Right renal cortex interstitium (tissue), 3 donors: ENCODE measurements around the gene ZBTB4. TPM values are rescaled to one million over a fixed set of nuclear protein-coding genes. Genes with fewer than 3 reads are reported as not detected.

Experiments
- DNase-seq, 3 donors: peaks; one replicate each; pipeline ENCODE4 v3.0.0-alpha.2; 2013; ENCODE audit warnings: low read depth in 3 of 3, low spot score in 2 of 3
- polyA plus RNA-seq, 3 donors: library from polyadenylated mRNA; unstranded; fragments of 120-200 nt; gene quantifications; one replicate each; pipeline ENCODE4 v1.2.1, GENCODE V29; 2013; ENCODE audit not compliant: insufficient read length in 3 of 3

The ZBTB4 gene
- polyA plus RNA-seq: 10 to 100 TPM; 35.9 to 38.0 (median 37.6) TPM

- DNase-seq: no peak
Observed at GRCh38 chr17:7479213-7480088, at the start of gene ZBTB4. TSS of gene ZBTB4 (minus strand) at chr17:7479631. CDS start at chr17:7466801, 12,830 bp downstream.

GRCh38 chr17:7528842-7529241 lies 49.4 kb upstream of the ZBTB4 start:
- no peak for DNase-seq

- DNase-seq: no peak
Observed at GRCh38 chr17:7523033-7523432, 43.6 kb upstream of the ZBTB4 start.

DNA sequence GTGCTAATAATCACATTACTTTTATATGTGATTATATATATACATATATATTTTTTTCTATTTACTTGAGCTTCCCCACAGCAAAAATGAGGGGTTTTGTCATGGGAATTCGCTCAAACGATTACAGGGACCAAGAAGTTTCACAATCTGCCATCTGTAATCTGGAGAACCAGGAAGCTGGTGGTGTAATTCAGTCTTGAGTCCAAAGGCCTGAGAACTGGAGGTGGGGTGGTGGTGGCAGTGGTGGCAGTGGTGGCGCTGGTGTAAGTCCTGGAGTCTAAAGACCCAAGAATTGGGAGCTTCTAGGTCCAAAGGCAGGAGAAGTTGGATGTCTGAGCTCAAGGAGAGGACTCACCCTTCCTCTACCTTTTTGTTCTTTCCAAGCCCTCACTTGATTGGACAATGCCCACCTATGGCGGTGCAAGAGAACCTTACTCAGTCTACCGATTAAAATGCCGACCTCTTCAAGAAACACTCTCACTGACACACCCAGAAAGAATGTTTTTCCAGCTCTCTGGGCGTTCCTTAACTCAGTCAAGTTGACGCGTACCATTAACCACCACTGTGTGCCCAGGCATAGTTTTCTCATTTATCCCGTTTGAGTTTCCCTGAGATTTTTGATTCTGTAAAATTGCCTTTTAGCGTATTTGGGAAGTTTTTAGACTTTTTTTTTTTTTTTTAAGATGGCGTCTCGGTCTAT lies 36.6 kb upstream of the ZBTB4 start:
- DNase-seq: no peak

DNA sequence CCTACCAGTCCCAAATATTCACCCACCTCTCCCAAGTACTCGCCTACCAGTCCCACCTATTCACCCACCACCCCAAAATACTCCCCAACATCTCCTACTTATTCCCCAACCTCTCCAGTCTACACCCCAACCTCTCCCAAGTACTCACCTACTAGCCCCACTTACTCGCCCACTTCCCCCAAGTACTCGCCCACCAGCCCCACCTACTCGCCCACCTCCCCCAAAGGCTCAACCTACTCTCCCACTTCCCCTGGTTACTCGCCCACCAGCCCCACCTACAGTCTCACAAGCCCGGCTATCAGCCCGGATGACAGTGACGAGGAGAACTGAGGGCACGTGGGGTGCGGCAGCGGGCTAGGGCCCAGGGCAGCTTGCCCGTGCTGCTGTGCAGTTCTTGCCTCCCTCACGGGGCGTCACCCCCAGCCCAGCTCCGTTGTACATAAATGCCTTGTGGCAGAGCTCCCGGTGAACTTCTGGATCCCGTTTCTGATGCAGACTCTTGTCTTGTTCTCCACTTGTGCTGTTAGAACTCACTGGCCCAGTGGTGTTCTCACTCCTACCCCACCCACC lies 34.5 kb upstream of the ZBTB4 start:
- DNase-seq: no peak

DNA sequence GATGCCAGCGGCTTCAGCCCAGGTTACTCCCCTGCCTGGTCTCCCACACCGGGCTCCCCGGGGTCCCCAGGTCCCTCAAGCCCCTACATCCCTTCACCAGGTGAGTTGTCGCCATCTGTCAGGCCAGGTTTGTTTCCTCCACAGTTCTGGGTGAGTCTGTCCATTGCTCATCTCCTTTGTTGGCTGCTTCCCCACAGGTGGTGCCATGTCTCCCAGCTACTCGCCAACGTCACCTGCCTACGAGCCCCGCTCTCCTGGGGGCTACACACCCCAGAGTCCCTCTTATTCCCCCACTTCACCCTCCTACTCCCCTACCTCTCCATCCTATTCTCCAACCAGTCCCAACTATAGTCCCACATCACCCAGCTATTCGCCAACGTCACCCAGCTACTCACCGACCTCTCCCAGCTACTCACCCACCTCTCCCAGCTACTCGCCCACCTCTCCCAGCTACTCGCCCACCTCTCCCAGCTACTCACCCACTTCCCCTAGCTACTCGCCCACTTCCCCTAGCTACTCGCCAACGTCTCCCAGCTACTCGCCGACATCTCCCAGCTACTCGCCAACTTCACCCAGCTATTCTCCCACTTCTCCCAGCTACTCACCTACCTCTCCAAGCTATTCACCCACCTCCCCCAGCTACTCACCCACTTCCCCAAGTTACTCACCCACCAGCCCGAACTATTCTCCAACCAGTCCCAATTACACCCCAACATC lies 33.6 kb upstream of the ZBTB4 start:
- no peak for DNase-seq

- no peak for DNase-seq
Observed at GRCh38 chr17:7512105-7512504, 32.7 kb upstream of the ZBTB4 start.

- no peak for DNase-seq
Observed at GRCh38 chr17:7511108-7511507, 31.7 kb upstream of the ZBTB4 start.

DNA sequence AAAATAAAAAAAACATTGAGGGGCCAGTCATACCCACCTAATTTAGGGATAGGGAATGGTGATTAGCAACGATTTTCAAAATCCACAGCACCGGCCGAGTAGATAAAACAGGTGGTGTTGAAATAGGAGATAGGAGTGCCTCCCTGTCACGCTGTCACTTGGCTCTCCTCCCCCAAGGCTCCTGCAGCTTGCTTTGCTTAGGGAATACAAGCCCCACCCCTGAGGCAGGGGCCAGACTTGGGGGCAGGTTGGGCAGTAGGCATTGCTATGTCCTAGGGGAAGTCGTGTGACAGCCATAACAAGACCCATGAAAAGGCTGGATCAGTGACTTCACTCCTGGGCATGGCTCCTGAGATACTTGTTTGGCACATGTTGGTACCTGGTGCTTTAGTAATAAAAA lies 30.5 kb upstream of the ZBTB4 start:
- no peak for DNase-seq

GRCh38 chr17:7508846-7509245 lies 29.4 kb upstream of the ZBTB4 start:
- no peak for DNase-seq

- no peak for DNase-seq
Observed at GRCh38 chr17:7508145-7508544, 28.7 kb upstream of the ZBTB4 start.

DNA sequence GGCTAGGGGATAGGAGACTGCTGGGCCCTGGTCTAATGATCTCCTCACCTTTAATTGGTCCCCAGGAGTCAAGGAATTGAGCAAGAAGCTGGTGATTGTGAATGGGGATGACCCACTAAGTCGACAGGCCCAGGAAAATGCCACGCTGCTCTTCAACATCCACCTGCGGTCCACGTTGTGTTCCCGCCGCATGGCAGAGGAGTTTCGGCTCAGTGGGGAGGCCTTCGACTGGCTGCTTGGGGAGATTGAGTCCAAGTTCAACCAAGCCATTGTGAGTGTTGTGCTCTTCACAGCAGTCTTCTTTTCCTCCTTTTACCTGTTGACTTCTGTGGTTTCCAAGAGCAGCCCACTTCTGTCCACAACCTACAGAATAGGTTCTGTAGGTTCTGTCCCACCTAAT lies 24.1 kb upstream of the ZBTB4 start:
- no peak for DNase-seq

- no peak for DNase-seq
Observed at GRCh38 chr17:7502987-7503386, 23.6 kb upstream of the ZBTB4 start.

DNA sequence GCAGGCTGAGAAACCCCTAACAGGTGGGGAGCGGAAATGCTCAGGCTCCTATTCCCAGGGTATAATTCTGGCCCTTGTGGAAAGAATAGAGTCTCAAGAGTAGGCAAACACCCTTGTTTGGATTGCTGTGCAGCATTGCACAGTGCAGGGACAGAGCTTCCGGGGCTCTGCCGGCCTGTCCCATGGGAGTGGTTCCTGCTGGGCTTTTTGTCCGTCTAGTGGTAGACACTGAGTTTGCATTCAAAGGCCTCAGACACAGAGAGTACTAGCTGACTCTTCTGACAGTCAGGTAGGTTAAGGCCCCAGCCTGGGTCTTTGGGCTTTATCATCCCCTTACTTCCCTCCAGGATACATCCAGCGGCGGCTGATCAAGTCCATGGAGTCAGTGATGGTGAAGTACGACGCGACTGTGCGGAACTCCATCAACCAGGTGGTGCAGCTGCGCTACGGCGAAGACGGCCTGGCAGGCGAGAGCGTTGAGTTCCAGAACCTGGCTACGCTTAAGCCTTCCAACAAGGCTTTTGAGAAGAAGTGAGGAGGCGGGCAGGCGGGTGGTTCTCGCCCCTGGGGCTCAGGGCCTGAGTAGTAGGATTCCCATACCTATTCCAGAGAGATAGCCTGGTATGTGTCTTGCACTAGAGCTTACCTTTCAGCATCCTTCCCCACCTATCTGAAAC lies 22.9 kb upstream of the ZBTB4 start:
- DNase-seq: no peak

- no peak for DNase-seq
Observed at GRCh38 chr17:7501729-7502128, 22.3 kb upstream of the ZBTB4 start.

DNA sequence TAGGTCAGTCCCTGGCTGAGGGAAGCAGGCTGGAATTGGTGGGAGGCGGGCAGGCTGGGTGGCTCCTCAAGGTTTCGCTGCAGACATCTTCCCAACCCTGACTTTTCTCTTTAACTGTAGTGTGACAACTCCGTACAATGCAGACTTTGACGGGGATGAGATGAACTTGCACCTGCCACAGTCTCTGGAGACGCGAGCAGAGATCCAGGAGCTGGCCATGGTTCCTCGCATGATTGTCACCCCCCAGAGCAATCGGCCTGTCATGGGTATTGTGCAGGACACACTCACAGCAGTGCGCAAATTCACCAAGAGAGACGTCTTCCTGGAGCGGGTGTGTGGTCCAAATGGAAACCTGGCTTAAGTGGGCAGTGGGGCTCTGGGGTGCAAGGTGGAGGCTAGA lies 19.7 kb upstream of the ZBTB4 start:
- DNase-seq: no peak

DNA sequence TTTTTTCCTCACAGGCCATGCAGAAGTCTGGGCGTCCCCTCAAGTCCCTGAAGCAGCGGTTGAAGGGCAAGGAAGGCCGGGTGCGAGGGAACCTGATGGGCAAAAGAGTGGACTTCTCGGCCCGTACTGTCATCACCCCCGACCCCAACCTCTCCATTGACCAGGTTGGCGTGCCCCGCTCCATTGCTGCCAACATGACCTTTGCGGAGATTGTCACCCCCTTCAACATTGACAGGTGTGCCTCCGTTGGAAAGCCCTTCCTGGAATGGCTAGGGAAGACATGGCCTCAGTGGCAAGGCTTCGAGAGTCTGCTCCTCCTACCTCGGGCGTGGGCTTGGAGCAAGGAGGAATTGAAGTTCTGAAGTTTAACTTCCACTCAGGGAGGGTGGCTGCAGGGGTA lies 18.2 kb upstream of the ZBTB4 start:
- DNase-seq: no peak

- no peak for DNase-seq
Observed at GRCh38 chr17:7497228-7497627, 17.8 kb upstream of the ZBTB4 start.

DNA sequence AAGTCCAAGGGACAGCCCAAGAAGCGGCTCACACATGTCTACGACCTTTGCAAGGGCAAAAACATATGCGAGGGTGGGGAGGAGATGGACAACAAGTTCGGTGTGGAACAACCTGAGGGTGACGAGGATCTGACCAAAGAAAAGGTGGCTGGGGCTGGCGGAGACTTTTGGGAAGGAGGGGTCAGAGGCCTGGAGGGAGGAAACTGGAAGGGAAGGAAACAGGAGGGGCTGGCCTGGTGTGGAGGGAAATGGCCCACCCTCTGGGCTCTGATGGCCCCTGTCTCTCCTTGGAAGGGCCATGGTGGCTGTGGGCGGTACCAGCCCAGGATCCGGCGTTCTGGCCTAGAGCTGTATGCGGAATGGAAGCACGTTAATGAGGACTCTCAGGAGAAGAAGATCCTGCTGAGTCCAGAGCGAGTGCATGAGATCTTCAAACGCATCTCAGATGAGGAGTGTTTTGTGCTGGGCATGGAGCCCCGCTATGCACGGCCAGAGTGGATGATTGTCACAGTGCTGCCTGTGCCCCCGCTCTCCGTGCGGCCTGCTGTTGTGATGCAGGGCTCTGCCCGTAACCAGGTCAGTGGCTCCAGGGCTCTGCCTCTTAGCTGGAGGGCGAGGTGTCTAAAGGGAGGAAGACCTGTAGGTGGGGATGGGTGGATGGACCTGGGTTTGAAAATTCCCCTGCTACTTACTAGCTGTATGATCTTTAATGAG lies 17.2 kb upstream of the ZBTB4 start:
- DNase-seq: no peak

DNA sequence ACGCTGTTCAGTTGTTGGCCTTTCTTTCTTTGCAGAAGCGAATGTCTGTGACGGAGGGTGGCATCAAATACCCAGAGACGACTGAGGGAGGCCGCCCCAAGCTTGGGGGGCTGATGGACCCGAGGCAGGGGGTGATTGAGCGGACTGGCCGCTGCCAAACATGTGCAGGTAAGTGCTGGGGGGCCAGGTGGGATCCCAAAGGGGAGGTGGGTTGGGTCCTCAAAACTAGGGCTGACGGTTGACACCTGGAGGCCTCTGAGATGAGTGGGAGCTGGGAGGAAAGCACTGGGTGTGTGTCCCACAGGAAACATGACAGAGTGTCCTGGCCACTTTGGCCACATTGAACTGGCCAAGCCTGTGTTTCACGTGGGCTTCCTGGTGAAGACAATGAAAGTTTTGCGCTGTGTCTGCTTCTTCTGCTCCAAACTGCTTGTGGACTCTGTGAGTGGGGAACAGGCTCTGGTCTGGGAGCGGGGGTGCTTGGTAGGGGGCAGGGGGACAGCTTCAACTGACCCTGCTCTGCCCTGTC lies 16.5 kb upstream of the ZBTB4 start:
- DNase-seq: no peak
